ENCODE results near the gene ATM.
"Not testable (repeated sequence)": the region's sequence is repeated elsewhere in the genome, so short reads cannot be mapped to it uniquely, and the experiment has no call there.

ATM gene

GRCh38 chr11:108398439-108398838 is 175.6 kb downstream of the ATM start:
- H3K9me3 ChIP-seq = no peaks in the 10 kb centered on the region
- H3K4me1 ChIP-seq = no peaks in the 10 kb centered on the region
- no peak for TF ChIP-seq CTCF (IDR thresholded peaks at IDR 0.05; ENCODE audit: low read depth, low read length)
- no peaks in the 10 kb centered on the region for H3K27me3 ChIP-seq
- no peaks in the 10 kb centered on the region for H3K36me3 ChIP-seq
- no peak overlapping the region for H3K4me3 ChIP-seq (ENCODE audit: low read depth, low read length)
- no peak for DNase-seq

GRCh38 chr11:108402241-108402640 is 179.4 kb downstream of the ATM start:
- no peaks in the 10 kb centered on the region for H3K9me3 ChIP-seq
- H3K4me3 ChIP-seq (ENCODE audit: low read depth, low read length) = no peak overlapping the region
- no peak for TF ChIP-seq CTCF (IDR thresholded peaks at IDR 0.05; ENCODE audit: low read depth, low read length)
- DNase-seq = no peak
- H3K27me3 ChIP-seq = no peaks in the 10 kb centered on the region
- no peaks in the 10 kb centered on the region for H3K4me1 ChIP-seq
- H3K36me3 ChIP-seq = no peaks in the 10 kb centered on the region

GRCh38 chr11:108403052-108403451 is 180.2 kb downstream of the ATM start:
- Histone ChIP-seq H3K27me3 (no peaks in the 10 kb centered on the region), H3K36me3 (no peaks in the 10 kb centered on the region), H3K9me3 (no peaks in the 10 kb centered on the region), H3K4me1 (no peaks in the 10 kb centered on the region), H3K4me3 (ENCODE audit: low read depth, low read length) (no peak overlapping the region)
- TF ChIP-seq CTCF (IDR thresholded peaks at IDR 0.05; ENCODE audit: low read depth, low read length) = no peak
- no peak for DNase-seq

GRCh38 chr11:108405706-108406105 is 182.8 kb downstream of the ATM start:
- Histone ChIP-seq H3K27me3 (no peaks in the 10 kb centered on the region), H3K4me1 (no peaks in the 10 kb centered on the region), H3K4me3 (ENCODE audit: low read depth, low read length) (no peak overlapping the region), H3K36me3 (no peaks in the 10 kb centered on the region), H3K9me3 (no peaks in the 10 kb centered on the region)
- DNase-seq = no peak
- no peak for TF ChIP-seq CTCF (IDR thresholded peaks at IDR 0.05; ENCODE audit: low read depth, low read length)

- DNase-seq = no peak
- Histone ChIP-seq H3K36me3 (no peaks in the 10 kb centered on the region), H3K9me3 (no peaks in the 10 kb centered on the region), H3K27me3 (no peaks in the 10 kb centered on the region), H3K4me3 (ENCODE audit: low read depth, low read length) (no peak overlapping the region), H3K4me1 (no peaks in the 10 kb centered on the region)
- TF ChIP-seq CTCF (IDR thresholded peaks at IDR 0.05; ENCODE audit: low read depth, low read length) = no peak
These were observed 192.1 kb downstream of the ATM start for GRCh38 chr11:108414958-108415357.

- not testable (repeated sequence) for H3K36me3 ChIP-seq; H3K4me1 ChIP-seq; H3K9me3 ChIP-seq; H3K4me3 ChIP-seq (ENCODE audit: low read depth, low read length); H3K27me3 ChIP-seq
- peak; percentile 54 for DNase-seq
- peak; percentile 48 for TF ChIP-seq CTCF (IDR thresholded peaks at IDR 0.05; ENCODE audit: low read depth, low read length)
These were observed 194.7 kb downstream of the ATM start for GRCh38 chr11:108417551-108417950.

Data from BE2C (cell line).